22Rv1 (cell line): ENCODE results near the gene FRMD3.

Source experiments
- CTCF ChIP-seq: fragments of 450-650 bp; IDR thresholded peaks from 2 replicates; pipeline ENCODE4 v1.5.1; 2017; ENCODE audit warnings: mild to moderate bottlenecking
- ZFX ChIP-seq: fragments of 450-650 bp; IDR thresholded peaks from 2 replicates; pipeline ENCODE4 v1.6.1; 2017; ENCODE audit warnings: antibody characterized with exemption, borderline replicate concordance

GRCh38 chr9:83198371-83198770 lies 339.8 kb downstream of the FRMD3 start:
- TF ChIP-seq CTCF: no peak
- no peak for TF ChIP-seq ZFX
